A549 (cell line): ENCODE data around the gene PCID2. TPM values are rescaled to one million over a fixed set of nuclear protein-coding genes. Genes with fewer than 3 reads are reported as not detected.

ENCODE experiments used
- ATAC-seq, 2 experiments: fragments of 200-7000 bp in 1 of 2; fragments of >200 bp in 1 of 2; cut with Nextera tagmentation in 1 of 2; cut with Tn5 transposase in 1 of 2; 3 replicates each; pipeline versions ENCODE4 v1.8.0 to v1.9.1; 2018 to 2020; ENCODE audit warnings: mild to moderate bottlenecking in 1 of 2, moderate library complexity in 1 of 2
- CTCF ChIA-PET: fragments of 300-600 bp; sonication (Branson Sonifier 250); formaldehyde crosslinking; extraction: SDS; loops from one replicate; lab custom pipeline; 2021; ENCODE audit warnings: antibody characterized with exemption, inconsistent platforms; lab: Yijun Ruan, JAX
- POLR2A ChIA-PET: fragments of 350-600 bp; formaldehyde crosslinking; extraction: SDS; loops from one replicate; lab custom pipeline; 2021; ENCODE audit warnings: antibody characterized with exemption, inconsistent platforms; lab: Yijun Ruan, JAX
- DNase-seq, 2 experiments: peaks; one replicate each; pipeline versions ENCODE4 v3.0.0 to v3.0.0-alpha.2; 2011 to 2016; ENCODE audit warnings: low read depth in 1 of 2, low spot score in 1 of 2
- FAIRE-seq: peaks from 2 replicates; lab custom pipeline; 2011; peaks lifted over from hg19 to GRCh38; lab: Jason Lieb, UNC
- H3K27ac ChIP-seq, 2 experiments: fragments of >200 bp; sonication (Bioruptor Twin); formaldehyde crosslinking; 3 replicates each; pipeline ENCODE4 v1.5.1; 2016 to 2017
- H3K4me1 ChIP-seq: fragments of >200 bp; sonication (Bioruptor Twin); formaldehyde crosslinking; 3 replicates; pipeline ENCODE4 v1.6.1; 2016
- H3K4me2 ChIP-seq: fragments of >200 bp; sonication (Bioruptor Twin); formaldehyde crosslinking; 3 replicates; pipeline ENCODE4 v1.6.1; 2016
- H3K4me3 ChIP-seq: fragments of >200 bp; sonication (Bioruptor Twin); formaldehyde crosslinking; 3 replicates; pipeline ENCODE4 v1.5.1; 2016
- H3K9me3 ChIP-seq: fragments of >200 bp; sonication (Bioruptor Twin); formaldehyde crosslinking; 3 replicates; pipeline ENCODE4 v1.6.1; 2016
- BCL3 ChIP-seq: fragments of >200 bp; sonication (Bioruptor Twin); formaldehyde crosslinking; IDR thresholded peaks from 3 replicates; pipeline ENCODE4 v1.6.1; 2016
- BHLHE40 ChIP-seq: IDR thresholded peaks from 2 replicates; pipeline ENCODE4 v1.6.1; 2012; ENCODE audit warnings: low read depth, low read length, inconsistent platforms
- CBX8 ChIP-seq: fragments of 200-600 bp; sonication (generic); IDR thresholded peaks from 2 replicates; pipeline ENCODE4 v1.6.1; 2016
- CEBPB ChIP-seq, 2 experiments: fragments of >200 bp in 1 of 2; sonication (Bioruptor Twin) in 1 of 2; formaldehyde crosslinking in 1 of 2; IDR thresholded peaks; 2 replicates each; pipeline ENCODE4 v1.6.1; 2012 to 2016
- EHF ChIP-seq: fragments of 250-450 bp; sonication (Bioruptor Pico); IDR thresholded peaks from 2 replicates; pipeline ENCODE4 v1.5.0; 2020; ENCODE audit warnings: mild to moderate bottlenecking
- EHMT2 ChIP-seq: fragments of 200-600 bp; sonication (generic); IDR thresholded peaks from 2 replicates; pipeline ENCODE4 v1.6.1; 2016; ENCODE audit warnings: antibody characterized with exemption, low read depth, mild to moderate bottlenecking, moderate library complexity
- ELK1 ChIP-seq: fragments of 150-350 bp; IDR thresholded peaks from 2 replicates; pipeline ENCODE4 v1.6.1; 2014; ENCODE audit warnings: low read depth, mild to moderate bottlenecking, low read length
- EP300 ChIP-seq, 2 experiments: fragments of >200 bp; sonication (Bioruptor Twin); formaldehyde crosslinking; IDR thresholded peaks; 2 replicates in 1 of 2; 3 replicates in 1 of 2; pipeline ENCODE4 v1.6.1; 2016 to 2017
- ESRRA ChIP-seq: fragments of 150-350 bp; IDR thresholded peaks from 2 replicates; pipeline ENCODE4 v1.6.1; 2014; ENCODE audit warnings: mild to moderate bottlenecking, low read length, borderline replicate concordance
- FOXS1 ChIP-seq: fragments of 250-450 bp; sonication (Bioruptor Pico); IDR thresholded peaks from 2 replicates; pipeline ENCODE4 v1.5.0; 2020; ENCODE audit warnings: mild to moderate bottlenecking, moderate library complexity
- GATA3 ChIP-seq: IDR thresholded peaks from 2 replicates; pipeline ENCODE4 v1.6.1; 2012; ENCODE audit warnings: borderline replicate concordance
- JUN ChIP-seq, 2 experiments: fragments of >200 bp; sonication (Bioruptor Twin); formaldehyde crosslinking; IDR thresholded peaks; 2 replicates in 1 of 2; 3 replicates in 1 of 2; pipeline ENCODE4 v1.6.1; 2016 to 2017
- KDM5A ChIP-seq: fragments of 200-600 bp; sonication (generic); IDR thresholded peaks from 2 replicates; pipeline ENCODE4 v1.6.1; 2016; ENCODE audit warnings: antibody characterized with exemption, mild to moderate bottlenecking
- MAFK ChIP-seq: fragments of 450-650 bp; IDR thresholded peaks from 2 replicates; pipeline ENCODE4 v1.6.1; 2014; ENCODE audit not compliant: partially characterized antibody
- MAZ ChIP-seq: fragments of 150-350 bp; IDR thresholded peaks from 2 replicates; pipeline ENCODE4 v1.6.1; 2014; ENCODE audit warnings: antibody characterized with exemption, low read depth, low read length, borderline replicate concordance
- NPAS2 ChIP-seq: fragments of 250-450 bp; sonication (Bioruptor Pico); IDR thresholded peaks from 2 replicates; pipeline ENCODE4 v1.8.0; 2022; ENCODE audit warnings: mild to moderate bottlenecking, moderate library complexity, borderline replicate concordance
- POLR2A ChIP-seq: IDR thresholded peaks from 2 replicates; pipeline ENCODE4 v1.6.1; 2012; ENCODE audit warnings: mild to moderate bottlenecking, low read length
- RAD21 ChIP-seq, 2 experiments: fragments of >200 bp in 1 of 2; sonication (Bioruptor Twin) in 1 of 2; formaldehyde crosslinking in 1 of 2; IDR thresholded peaks in 1 of 2; conservative IDR thresholded peaks in 1 of 2; 2 replicates in 1 of 2; 3 replicates in 1 of 2; pipeline ENCODE4 v1.6.1; 2012 to 2018; ENCODE audit warnings: inconsistent platforms in 1 of 2
- TP53 ChIP-seq: fragments of 250-450 bp; sonication (Bioruptor Pico); IDR thresholded peaks from 2 replicates; pipeline ENCODE4 v1.5.0; 2021; ENCODE audit warnings: mild to moderate bottlenecking, moderate library complexity
- WGBS: methylation state at CpG from one replicate; pipeline ENCODE4 v1.1.6; 2017; ENCODE audit errors: missing lambda C conversion rate; 5-methylcytosine and 5-hydroxymethylcytosine counted together
- polyA plus RNA-seq, 4 experiments: library from polyadenylated mRNA; depleted of rRNA in 3 of 4; stranded (reverse); fragments of >200 nt; fragmentation: RNase III in 1 of 4; extraction: RNeasy Plus Mini Kit Qiagen cat#74134 plus additional on column Dnase treatment in 1 of 4; gene quantifications; 2 replicates in 3 of 4; 3 replicates in 1 of 4; pipeline ENCODE4 v1.2.3, GENCODE V29; 2011 to 2017
- TF ChIP-seq, protein P1 (sequence below): fragments of >200 bp; sonication (Bioruptor Twin); formaldehyde crosslinking; IDR thresholded peaks from 2 replicates; pipeline ENCODE4 v1.6.1; 2016
- TF ChIP-seq, protein P2 (sequence below): IDR thresholded peaks from 2 replicates; pipeline ENCODE4 v1.6.1; 2012
- TF ChIP-seq, protein P3 (sequence below): fragments of >200 bp; sonication (Bioruptor Twin); formaldehyde crosslinking; IDR thresholded peaks from 3 replicates; pipeline ENCODE4 v1.5.1; 2016

The PCID2 gene
- polyA plus RNA-seq, 2 of the 4 experiments (the other 2 are of a cell fraction): 37.7 to 68.7 TPM

DNA sequence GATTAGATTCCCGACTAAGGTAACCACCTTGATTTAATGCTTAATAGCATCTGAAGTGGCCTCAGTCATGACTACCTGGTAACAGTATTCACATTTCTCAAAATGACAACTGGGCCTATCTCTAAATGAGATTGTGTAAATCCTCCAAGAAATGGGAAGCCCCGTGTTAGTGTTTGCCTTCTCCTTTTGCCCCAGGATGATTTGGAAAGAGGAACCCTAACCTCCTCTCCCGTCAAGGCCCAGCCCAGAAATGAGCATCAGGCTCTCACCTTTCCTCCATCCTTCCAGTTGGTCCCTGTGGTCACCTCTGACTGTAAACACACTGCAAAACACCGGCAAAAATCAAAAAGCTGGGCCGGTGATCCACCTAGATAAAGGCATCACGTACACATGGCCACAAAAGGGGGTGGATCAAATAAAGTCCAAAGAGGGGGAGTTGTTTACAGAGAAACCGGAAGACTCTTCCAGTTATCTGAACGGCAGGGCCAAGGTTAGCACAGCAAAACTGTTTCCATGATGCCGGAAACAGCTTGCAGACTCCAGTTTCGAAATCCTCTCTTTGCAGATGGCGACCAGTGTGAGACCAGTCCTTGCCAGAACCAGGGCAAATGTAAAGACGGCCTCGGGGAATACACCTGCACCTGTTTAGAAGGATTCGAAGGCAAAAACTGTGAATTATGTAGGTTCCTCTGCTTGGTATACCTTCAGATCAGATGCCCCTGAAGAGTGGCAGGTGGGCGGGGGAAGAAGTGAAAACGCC is 69.5 kb downstream of the PCID2 start:
- ChIA-PET CTCF (no interaction called here), POLR2A (no interaction called here)
- DNase-seq (no peak), ATAC-seq (no peak), FAIRE-seq (no peak)
- TF ChIP-seq, protein P1, sequence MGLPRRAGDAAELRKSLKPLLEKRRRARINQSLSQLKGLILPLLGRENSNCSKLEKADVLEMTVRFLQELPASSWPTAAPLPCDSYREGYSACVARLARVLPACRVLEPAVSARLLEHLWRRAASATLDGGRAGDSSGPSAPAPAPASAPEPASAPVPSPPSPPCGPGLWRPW: no peak
- TF ChIP-seq MAFK (no peak), NPAS2 (no peak), MAZ (no peak), EHF (no peak), BCL3 (no peak), EHMT2 (no peak), ESRRA (no peak), JUN (IDR thresholded peaks at IDR 0.05) (no peak), GATA3 (no peak), FOXS1 (CRISPR knock-in tag) (no peak), BHLHE40 (no peak), EP300 (IDR thresholded peaks at IDR 0.05) (no peak), RAD21 (conservative IDR thresholded peaks at IDR 0.05 in 1 of 2, IDR thresholded peaks at IDR 0.05 in 1 of 2) (no peak), CEBPB (IDR thresholded peaks at IDR 0.05) (no peak)
- TF ChIP-seq, protein P2, sequence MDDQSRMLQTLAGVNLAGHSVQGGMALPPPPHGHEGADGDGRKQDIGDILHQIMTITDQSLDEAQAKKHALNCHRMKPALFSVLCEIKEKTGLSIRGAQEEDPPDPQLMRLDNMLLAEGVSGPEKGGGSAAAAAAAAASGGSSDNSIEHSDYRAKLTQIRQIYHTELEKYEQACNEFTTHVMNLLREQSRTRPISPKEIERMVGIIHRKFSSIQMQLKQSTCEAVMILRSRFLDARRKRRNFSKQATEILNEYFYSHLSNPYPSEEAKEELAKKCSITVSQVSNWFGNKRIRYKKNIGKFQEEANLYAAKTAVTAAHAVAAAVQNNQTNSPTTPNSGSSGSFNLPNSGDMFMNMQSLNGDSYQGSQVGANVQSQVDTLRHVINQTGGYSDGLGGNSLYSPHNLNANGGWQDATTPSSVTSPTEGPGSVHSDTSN: no peak
- TF ChIP-seq, protein P3, sequence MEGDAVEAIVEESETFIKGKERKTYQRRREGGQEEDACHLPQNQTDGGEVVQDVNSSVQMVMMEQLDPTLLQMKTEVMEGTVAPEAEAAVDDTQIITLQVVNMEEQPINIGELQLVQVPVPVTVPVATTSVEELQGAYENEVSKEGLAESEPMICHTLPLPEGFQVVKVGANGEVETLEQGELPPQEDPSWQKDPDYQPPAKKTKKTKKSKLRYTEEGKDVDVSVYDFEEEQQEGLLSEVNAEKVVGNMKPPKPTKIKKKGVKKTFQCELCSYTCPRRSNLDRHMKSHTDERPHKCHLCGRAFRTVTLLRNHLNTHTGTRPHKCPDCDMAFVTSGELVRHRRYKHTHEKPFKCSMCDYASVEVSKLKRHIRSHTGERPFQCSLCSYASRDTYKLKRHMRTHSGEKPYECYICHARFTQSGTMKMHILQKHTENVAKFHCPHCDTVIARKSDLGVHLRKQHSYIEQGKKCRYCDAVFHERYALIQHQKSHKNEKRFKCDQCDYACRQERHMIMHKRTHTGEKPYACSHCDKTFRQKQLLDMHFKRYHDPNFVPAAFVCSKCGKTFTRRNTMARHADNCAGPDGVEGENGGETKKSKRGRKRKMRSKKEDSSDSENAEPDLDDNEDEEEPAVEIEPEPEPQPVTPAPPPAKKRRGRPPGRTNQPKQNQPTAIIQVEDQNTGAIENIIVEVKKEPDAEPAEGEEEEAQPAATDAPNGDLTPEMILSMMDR: no peak
- no peak overlapping the region for H3K4me3 ChIP-seq
- H3K4me2 ChIP-seq: no peak overlapping the region
- no peaks in the 10 kb centered on the region for H3K4me1 ChIP-seq
- 64% methylated on average over 16 of the region's 16 CpGs for WGBS
- H3K9me3 ChIP-seq: no peaks in the 10 kb centered on the region
- no peak overlapping the region for H3K27ac ChIP-seq

DNA sequence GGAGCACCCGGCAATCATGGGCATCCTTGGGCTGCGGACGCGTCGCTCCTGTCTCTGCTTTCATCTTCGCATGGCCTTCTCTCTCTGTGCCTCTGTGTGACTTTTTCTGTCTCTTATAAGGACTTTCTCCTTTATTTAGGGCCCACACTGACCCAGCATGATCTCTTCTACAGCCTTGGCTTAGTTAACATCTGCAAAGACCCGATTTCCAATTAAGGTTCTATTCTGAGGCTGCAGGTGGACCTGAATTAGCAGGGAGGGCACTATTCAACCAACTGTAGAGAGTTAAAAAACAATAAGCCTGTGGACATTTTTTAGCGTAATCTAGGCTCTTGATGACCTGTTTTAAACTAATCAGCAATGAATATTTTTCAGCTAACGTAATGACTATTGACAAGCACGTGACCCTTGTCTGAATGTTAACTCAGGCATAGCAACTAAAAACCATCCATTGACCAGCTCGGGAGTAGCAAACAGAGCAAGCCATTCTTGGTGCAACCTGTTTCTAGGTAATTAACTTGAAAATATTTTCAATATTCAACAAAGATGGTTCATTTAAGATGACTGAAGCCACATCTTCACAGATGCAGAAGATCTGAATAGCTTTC is 70.7 kb downstream of the PCID2 start:
- CTCF ChIA-PET: no interaction called here
- ATAC-seq (no peak), DNase-seq (no peak), FAIRE-seq (no peak)
- WGBS: 72% methylated on average over 11 of the region's 11 CpGs
- Histone ChIP-seq H3K4me3 (no peak overlapping the region), H3K27ac (no peak overlapping the region), H3K9me3 (no peaks in the 10 kb centered on the region), H3K4me1 (no peaks in the 10 kb centered on the region), H3K4me2 (no peak overlapping the region)
- TF ChIP-seq KDM5A: no peak
- no peak for TF ChIP-seq TP53 (CRISPR knock-in tag)
- no peak for TF ChIP-seq NPAS2
- TF ChIP-seq BCL3: no peak
- no peak for TF ChIP-seq ESRRA
- no peak for TF ChIP-seq POLR2A
- no peak for TF ChIP-seq ELK1
- TF ChIP-seq MAFK: no peak
- TF ChIP-seq CBX8: no peak
- POLR2A ChIA-PET: no interaction called here
